Fibroblast of villous mesenchyme (primary cell): Measurements from ENCODE around the gene EFTUD2. TPM values are rescaled to one million over a fixed set of nuclear protein-coding genes. Genes with fewer than 3 reads are reported as not detected.
A peak's percentile ranks its signal among the peaks of the same experiment; 100 is the strongest.
"Not testable (repeated sequence)": the region's sequence is repeated elsewhere in the genome, so short reads cannot be mapped to it uniquely, and the experiment has no call there.

Experiments
- DNase-seq: peaks from one replicate; pipeline ENCODE4 v3.0.0-alpha.2; 2010; ENCODE audit warnings: low read depth
- H3K4me3 ChIP-seq: 2 replicates; pipeline ENCODE4 v1.5.1; 2011; ENCODE audit warnings: low read depth, mild to moderate bottlenecking, low read length
- CTCF ChIP-seq: IDR thresholded peaks from 2 replicates; pipeline ENCODE4 v1.5.1; 2012; ENCODE audit warnings: low read depth, mild to moderate bottlenecking, low read length; ENCODE audit not compliant: insufficient read depth
- total RNA-seq: library from RNA; depleted of rRNA; stranded (reverse); fragments of >200 nt; gene quantifications from 2 replicates; pipeline ENCODE4 v1.2.3, GENCODE V29; 2012

The EFTUD2 gene
- total RNA-seq, 1 donor, result 75.6 TPM

- peak; percentile 89 for DNase-seq
- TF ChIP-seq CTCF, result no peak
- no peak overlapping the region for H3K4me3 ChIP-seq
Observed at GRCh38 chr17:44820631-44821212, 78.5 kb downstream of the EFTUD2 start.

GRCh38 chr17:44818508-44818907 is 80.7 kb downstream of the EFTUD2 start:
- not testable (repeated sequence) for H3K4me3 ChIP-seq, DNase-seq

GRCh38 chr17:44812263-44812662 is 87.0 kb downstream of the EFTUD2 start:
- DNase-seq, result peak; percentile 27
- no peak for TF ChIP-seq CTCF
- H3K4me3 ChIP-seq, result no peak overlapping the region

- H3K4me3 ChIP-seq, DNase-seq: not testable (repeated sequence)
Observed at GRCh38 chr17:44808656-44809388, 90.4 kb downstream of the EFTUD2 start.

- no peak for DNase-seq
- H3K4me3 ChIP-seq, result no peak overlapping the region
- no peak for TF ChIP-seq CTCF
Observed at GRCh38 chr17:44808156-44808555, 91.1 kb downstream of the EFTUD2 start.

- no peak overlapping the region for H3K4me3 ChIP-seq
- peak; percentile 60 for DNase-seq
- no peak for TF ChIP-seq CTCF
Observed at GRCh38 chr17:44807817-44808155, 91.5 kb downstream of the EFTUD2 start.

GRCh38 chr17:44807093-44807816 is 92.0 kb downstream of the EFTUD2 start:
- DNase-seq, result no peak
- no peak overlapping the region for H3K4me3 ChIP-seq
- TF ChIP-seq CTCF, result no peak
